IMR-90 (cell line): ENCODE data around the gene PLCH1. TPM values are rescaled to one million over a fixed set of nuclear protein-coding genes. Genes with fewer than 3 reads are reported as not detected.

Experiments used
- ATAC-seq: fragments of 200-7000 bp; cut with Tn5 transposase; 2 replicates; pipeline ENCODE4 v1.9.1; 2020; ENCODE audit warnings: low read depth, mild to moderate bottlenecking, moderate library complexity
- BruUV-seq: library from RNA; stranded (reverse); fragments of 400-500 nt; replicated peaks from 2 replicates; lab custom pipeline; 2021; lab: Mats Ljungman, UMichigan
- CTCF ChIA-PET: fragments of 300-600 bp; formaldehyde crosslinking; extraction: SDS; loops from one replicate; lab custom pipeline; 2021; ENCODE audit warnings: antibody characterized with exemption; lab: Yijun Ruan, JAX
- POLR2A ChIA-PET: fragments of 300-600 bp; sonication (Branson Sonifier 250); formaldehyde crosslinking; loops from one replicate; lab custom pipeline; 2022; ENCODE audit warnings: antibody characterized with exemption; ENCODE audit not compliant: unreplicated experiment; lab: Charles Lee
- DNase-seq: peaks from one replicate; pipeline ENCODE4 v3.0.0; 2013
- H2AFZ ChIP-seq: replicated peaks from 2 replicates; pipeline ENCODE3; 2013; ENCODE audit warnings: low read length, mild to moderate bottlenecking; ENCODE audit not compliant: poor library complexity
- H2AK5ac ChIP-seq: 2 replicates; pipeline ENCODE4 v1.6.1; 2013; ENCODE audit warnings: low read depth, low read length, inconsistent platforms
- H2AK9ac ChIP-seq: replicated peaks from 2 replicates; pipeline ENCODE3; 2013; ENCODE audit warnings: mild to moderate bottlenecking, low read depth, low read length, moderate library complexity; ENCODE audit not compliant: poor library complexity
- H2BK120ac ChIP-seq: 2 replicates; pipeline ENCODE4 v1.6.1; 2013; ENCODE audit warnings: low read depth, low read length, inconsistent platforms
- H2BK15ac ChIP-seq: 3 replicates; pipeline ENCODE4 v1.6.1; 2013; ENCODE audit warnings: low read depth, low read length, inconsistent platforms
- H2BK20ac ChIP-seq: 2 replicates; pipeline ENCODE4 v1.6.1; 2013; ENCODE audit warnings: low read depth, mild to moderate bottlenecking, inconsistent platforms, low read length, moderate library complexity
- H2BK5ac ChIP-seq: 2 replicates; pipeline ENCODE4 v1.6.1; 2013; ENCODE audit warnings: mild to moderate bottlenecking, low read depth, low read length, inconsistent platforms; ENCODE audit not compliant: poor library complexity, severe bottlenecking
- H3K14ac ChIP-seq: replicated peaks from 2 replicates; pipeline ENCODE4 v1.6.1; 2013; ENCODE audit warnings: low read depth, low read length, inconsistent platforms
- H3K18ac ChIP-seq: 2 replicates; pipeline ENCODE4 v1.6.1; 2013; ENCODE audit warnings: low read depth, low read length, control low read depth
- H3K23ac ChIP-seq: 2 replicates; pipeline ENCODE4 v1.6.1; 2013; ENCODE audit warnings: low read depth, low read length, inconsistent platforms
- H3K27ac ChIP-seq: 2 replicates; pipeline ENCODE4 v1.5.1; 2013; ENCODE audit warnings: mild to moderate bottlenecking, control low read depth, low read length; ENCODE audit not compliant: insufficient read depth
- H3K27me3 ChIP-seq: 2 replicates; pipeline ENCODE4 v1.6.1; 2013; ENCODE audit warnings: low read length; ENCODE audit not compliant: control insufficient read depth, insufficient read depth
- H3K36me3 ChIP-seq: 2 replicates; pipeline ENCODE4 v1.6.1; 2013; ENCODE audit warnings: low read length, mixed read lengths; ENCODE audit not compliant: control insufficient read depth, insufficient read depth
- H3K4ac ChIP-seq: 2 replicates; pipeline ENCODE4 v1.6.1; 2013; ENCODE audit warnings: low read depth, low read length, inconsistent platforms
- H3K4me1 ChIP-seq: 2 replicates; pipeline ENCODE4 v1.6.1; 2013; ENCODE audit warnings: low read length, mixed read lengths; ENCODE audit not compliant: control insufficient read depth, insufficient read depth
- H3K4me2 ChIP-seq: 2 replicates; pipeline ENCODE4 v1.6.1; 2013; ENCODE audit warnings: low read depth, mild to moderate bottlenecking, control low read depth, low read length, moderate library complexity
- H3K4me3 ChIP-seq: 2 replicates; pipeline ENCODE4 v1.5.1; 2013; ENCODE audit warnings: low read depth, mild to moderate bottlenecking, control low read depth, low read length, moderate library complexity; ENCODE audit not compliant: insufficient read depth
- H3K56ac ChIP-seq: 2 replicates; pipeline ENCODE4 v1.6.1; 2013; ENCODE audit warnings: low read length, inconsistent platforms; ENCODE audit not compliant: insufficient read depth; ENCODE audit errors: extremely low read depth
- H3K79me1 ChIP-seq, 2 experiments: 2 replicates each; pipeline ENCODE4 v1.6.1; 2013; ENCODE audit warnings: low read length in 2 of 2, inconsistent platforms in 1 of 2, low read depth in 1 of 2
- H3K9ac ChIP-seq: 2 replicates; pipeline ENCODE4 v1.6.1; 2013; ENCODE audit warnings: low read depth, low read length, control low read depth
- H3K9me1 ChIP-seq: 2 replicates; pipeline ENCODE4 v1.6.1; 2013; ENCODE audit warnings: low read length, inconsistent platforms; ENCODE audit not compliant: insufficient read depth
- H3K9me3 ChIP-seq: 2 replicates; pipeline ENCODE4 v1.6.1; 2013; ENCODE audit warnings: low read length; ENCODE audit not compliant: control insufficient read depth, insufficient read depth
- H4K20me1 ChIP-seq: 2 replicates; pipeline ENCODE4 v1.6.1; 2013; ENCODE audit warnings: low read length, inconsistent platforms; ENCODE audit not compliant: insufficient read depth
- H4K5ac ChIP-seq: 2 replicates; pipeline ENCODE4 v1.6.1; 2013; ENCODE audit warnings: mild to moderate bottlenecking, low read depth, low read length, control low read depth
- H4K8ac ChIP-seq, 2 experiments: 2 replicates each; pipeline ENCODE4 v1.6.1; 2013; ENCODE audit warnings: low read depth in 2 of 2, low read length in 2 of 2, control low read depth in 1 of 2, inconsistent platforms in 1 of 2
- H4K91ac ChIP-seq: 2 replicates; pipeline ENCODE4 v1.6.1; 2013; ENCODE audit warnings: low read depth, low read length, inconsistent platforms; ENCODE audit not compliant: insufficient read depth
- BHLHE40 ChIP-seq: fragments of 150-350 bp; IDR thresholded peaks from 2 replicates; pipeline ENCODE4 v1.6.1; 2016; ENCODE audit warnings: mild to moderate bottlenecking, low read depth, low read length
- CEBPB ChIP-seq: IDR thresholded peaks from 2 replicates; pipeline ENCODE4 v1.6.1; 2012; ENCODE audit warnings: low read depth, low read length, improper control_type of control experiment
- CHD1 ChIP-seq: IDR thresholded peaks from 2 replicates; pipeline ENCODE4 v1.6.1; 2012; ENCODE audit warnings: low read depth, low read length, improper control_type of control experiment
- CTCF ChIP-seq: conservative IDR thresholded peaks from 2 replicates; pipeline ENCODE4 v1.5.1; 2012; ENCODE audit warnings: mild to moderate bottlenecking, low read depth, low read length, improper control_type of control experiment
- ELK1 ChIP-seq: fragments of 150-350 bp; IDR thresholded peaks from 2 replicates; pipeline ENCODE4 v1.6.1; 2016; ENCODE audit warnings: low read depth, mild to moderate bottlenecking, low read length, moderate library complexity, borderline replicate concordance
- FOS ChIP-seq: fragments of 150-350 bp; IDR thresholded peaks from 2 replicates; pipeline ENCODE4 v1.6.1; 2016; ENCODE audit warnings: low read depth, low read length
- MAFK ChIP-seq: IDR thresholded peaks from 2 replicates; pipeline ENCODE4 v1.6.1; 2012; ENCODE audit warnings: low read depth, low read length, improper control_type of control experiment
- MAZ ChIP-seq: IDR thresholded peaks from 2 replicates; pipeline ENCODE4 v1.6.1; 2012; ENCODE audit warnings: low read depth, mild to moderate bottlenecking, low read length, improper control_type of control experiment, moderate library complexity, borderline replicate concordance
- MXI1 ChIP-seq: IDR thresholded peaks from 2 replicates; pipeline ENCODE4 v1.6.1; 2012; ENCODE audit warnings: low read depth, mild to moderate bottlenecking, low read length, moderate library complexity, borderline replicate concordance
- NFE2L2 ChIP-seq: fragments of 150-350 bp; IDR thresholded peaks from 2 replicates; pipeline ENCODE4 v1.6.1; 2016; ENCODE audit warnings: low read depth, mild to moderate bottlenecking, low read length
- POLR2A ChIP-seq: IDR thresholded peaks from 2 replicates; pipeline ENCODE4 v1.6.1; 2012; ENCODE audit warnings: mild to moderate bottlenecking, low read depth, low read length
- RAD21 ChIP-seq: IDR thresholded peaks from 2 replicates; pipeline ENCODE4 v1.6.1; 2012; ENCODE audit warnings: low read length, improper control_type of control experiment
- RCOR1 ChIP-seq: IDR thresholded peaks from 2 replicates; pipeline ENCODE4 v1.6.1; 2012; ENCODE audit warnings: mild to moderate bottlenecking, low read length, improper control_type of control experiment; ENCODE audit not compliant: insufficient replicate concordance
- RFX5 ChIP-seq: IDR thresholded peaks from 2 replicates; pipeline ENCODE4 v1.8.0; 2012; ENCODE audit warnings: low read depth, mild to moderate bottlenecking, low read length, moderate library complexity
- SMC3 ChIP-seq: fragments of 150-350 bp; IDR thresholded peaks from 2 replicates; pipeline ENCODE4 v1.6.1; 2016; ENCODE audit warnings: low read depth, mild to moderate bottlenecking, antibody characterized with exemption, low read length, moderate library complexity
- USF2 ChIP-seq: fragments of 150-350 bp; IDR thresholded peaks from 2 replicates; pipeline ENCODE4 v1.6.1; 2017; ENCODE audit warnings: mild to moderate bottlenecking, antibody characterized with exemption, low read length, low read depth
- dilution Hi-C: fragments of 300-500 bp; cut with HindIII; formaldehyde crosslinking; loops from one replicate; pipeline ENCODE4 v1.14.3; 2018; ENCODE audit warnings: low sequenced_read_pairs; ENCODE audit not compliant: unreplicated experiment
- in situ Hi-C: fragments of 300-500 bp; cut with MboI; formaldehyde crosslinking; loops from 3 replicates; pipeline ENCODE4 v1.14.3; 2019; ENCODE audit warnings: low sequenced_read_pairs, inconsistent platforms, mixed read lengths
- intact Hi-C: fragments of 100-400 bp; cut with micrococcal nuclease; formaldehyde crosslinking; loops from 2 replicates; pipeline ENCODE4 v1.10.0; 2022
- polyA plus RNA-seq, 3 experiments: library from polyadenylated mRNA; depleted of rRNA; stranded (reverse); fragments of >200 nt; gene quantifications; 2 replicates each; pipeline ENCODE4 v1.2.3, GENCODE V29; 2012; ENCODE audit warnings: low replicate concordance in 1 of 3
- total RNA-seq: library from RNA; depleted of rRNA; stranded (reverse); fragments of >200 nt; gene quantifications from 2 replicates; pipeline ENCODE4 v1.2.3, GENCODE V29; 2012

The PLCH1 gene
- total and polyA plus RNA-seq, 2 of the 4 experiments (the other 2 are of a cell fraction) = not detected

- H3K9me3 ChIP-seq = peaks cover 5% of the 10 kb centered on the region; the same call in 1 of the 2 replicates
- no peaks in the 10 kb centered on the region for H3K79me1 ChIP-seq
- no peak overlapping the region for H4K5ac ChIP-seq
- DNase-seq (no peak), ATAC-seq (no peak)
- dilution Hi-C loops (no loop called here), in situ Hi-C loops (no loop called here), intact Hi-C loops (no loop called here)
- POLR2A ChIA-PET = no interaction called here
- no peaks in the 10 kb centered on the region for H3K9me1 ChIP-seq
- no peak overlapping the region for H3K27ac ChIP-seq
- H2BK5ac ChIP-seq = no peak overlapping the region
- no peaks in the 10 kb centered on the region for H3K4me1 ChIP-seq
- H3K27me3 ChIP-seq = no peaks in the 10 kb centered on the region
- BruUV-seq = no TSS peak
- no peak overlapping the region for H2BK15ac ChIP-seq
- no peak overlapping the region for H2AFZ ChIP-seq
- H3K14ac ChIP-seq = no peak overlapping the region
- H4K20me1 ChIP-seq = no peaks in the 10 kb centered on the region; the same call in 1 of the 2 replicates
- no peak overlapping the region for H2AK5ac ChIP-seq
- H3K4ac ChIP-seq = no peak overlapping the region
- no peak for TF ChIP-seq CHD1
- TF ChIP-seq NFE2L2 = no peak
- no peak for TF ChIP-seq MAZ
- no peak for TF ChIP-seq ELK1
- TF ChIP-seq CEBPB = no peak
- no peak for TF ChIP-seq USF2
- no peak for TF ChIP-seq POLR2A
- no peak for TF ChIP-seq SMC3
- TF ChIP-seq RCOR1 = no peak
- TF ChIP-seq MXI1 = no peak
- no peak for TF ChIP-seq MAFK
- no peak for TF ChIP-seq RAD21
- TF ChIP-seq BHLHE40 = no peak
- no peak for TF ChIP-seq FOS
- no peak for TF ChIP-seq RFX5
- TF ChIP-seq CTCF = no peak
- no peak overlapping the region for H3K23ac ChIP-seq
- H2AK9ac ChIP-seq = no peak overlapping the region
- no peak overlapping the region for H3K9ac ChIP-seq
- H3K4me2 ChIP-seq = no peak overlapping the region
- CTCF ChIA-PET = no interaction called here
- H3K56ac ChIP-seq = no peak overlapping the region
- H3K4me3 ChIP-seq = no peak overlapping the region
- H2BK20ac ChIP-seq = no peak overlapping the region
- H4K91ac ChIP-seq = no peak overlapping the region
- H3K18ac ChIP-seq = no peak overlapping the region
- H2BK120ac ChIP-seq = no peak overlapping the region
- no peak overlapping the region for H4K8ac ChIP-seq
- H3K36me3 ChIP-seq = no peaks in the 10 kb centered on the region
Measured at GRCh38 chr3:155424323-155424710, 320.6 kb downstream of the PLCH1 start.
